HG02981 (cell line): ENCODE measurements around the gene NFU1.

Source experiments
- ATAC-seq: cut with Tn5 transposase; IDR thresholded peaks from one replicate; pipeline ENCODE4 v1.9.1; 2021; ENCODE audit warnings: mild to moderate bottlenecking, moderate library complexity; ENCODE audit not compliant: unreplicated experiment

NFU1 gene

DNA sequence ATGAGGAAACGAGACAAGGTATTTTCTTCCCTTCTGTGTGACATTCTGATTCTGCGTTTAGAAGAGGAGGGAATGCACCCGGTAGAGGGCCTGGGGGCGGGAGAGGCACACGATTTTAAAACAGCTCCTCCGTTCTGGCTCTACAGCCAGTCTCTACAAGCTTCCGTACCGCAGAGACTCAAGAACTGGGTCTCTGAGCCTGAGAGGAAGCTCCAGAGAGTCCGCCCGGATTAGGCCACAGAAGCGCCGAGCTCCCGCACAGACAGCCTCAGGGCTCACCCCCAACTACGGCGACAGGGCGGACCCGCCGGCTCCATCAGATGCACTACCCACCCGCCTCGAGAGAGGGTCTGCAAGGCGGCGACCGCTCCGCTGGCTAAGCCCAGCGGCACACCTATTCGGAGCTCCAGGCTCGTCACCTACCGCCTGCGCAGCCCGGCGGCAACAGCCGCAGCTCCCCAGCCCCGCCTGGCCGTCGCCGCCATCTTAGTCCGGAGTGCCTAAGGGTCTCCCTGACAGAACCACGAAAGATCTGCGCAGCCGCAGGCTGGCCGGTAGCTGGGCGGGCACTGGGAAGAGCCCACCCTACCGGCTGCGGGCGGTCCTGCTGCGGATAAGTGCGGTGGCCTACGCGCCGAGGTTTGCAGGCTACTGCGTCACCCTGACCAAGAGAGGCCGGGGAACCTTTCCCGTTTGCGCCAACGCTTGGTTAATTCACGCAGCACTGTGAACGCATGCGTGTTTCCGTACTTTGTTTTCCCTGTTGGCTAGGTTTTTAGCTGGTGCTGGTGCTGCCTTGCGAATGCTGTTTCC is at the start of gene NFU1:
Gene NFU1, minus strand, starts transcription at position 498 of the 813 bp plus-strand sequence. Its CDS starts 13 bp downstream, at position 485.
- peak; percentile 92 for ATAC-seq

DNA sequence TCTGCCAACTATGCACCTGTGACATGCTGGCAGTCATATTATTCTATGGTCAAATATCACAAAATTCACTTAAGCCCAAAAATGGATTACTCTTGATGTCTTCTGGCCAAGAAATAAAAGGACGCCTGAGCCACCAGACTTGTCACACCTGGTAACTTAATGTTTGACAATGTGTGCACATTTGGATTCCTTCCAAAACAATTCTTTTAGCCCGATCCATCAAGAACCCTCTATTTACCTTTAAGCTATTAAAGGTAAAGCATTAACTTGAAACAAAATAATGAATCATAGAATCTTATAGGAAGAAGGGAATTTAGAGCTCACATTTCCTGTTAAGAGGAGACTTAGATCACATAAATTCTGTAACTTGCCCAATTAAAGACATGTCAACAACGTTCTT is 46.5 kb upstream of the NFU1 start:
- no peak for ATAC-seq

- no peak for ATAC-seq
Measured at GRCh38 chr2:69483024-69483423, 45.8 kb upstream of the NFU1 start.

DNA sequence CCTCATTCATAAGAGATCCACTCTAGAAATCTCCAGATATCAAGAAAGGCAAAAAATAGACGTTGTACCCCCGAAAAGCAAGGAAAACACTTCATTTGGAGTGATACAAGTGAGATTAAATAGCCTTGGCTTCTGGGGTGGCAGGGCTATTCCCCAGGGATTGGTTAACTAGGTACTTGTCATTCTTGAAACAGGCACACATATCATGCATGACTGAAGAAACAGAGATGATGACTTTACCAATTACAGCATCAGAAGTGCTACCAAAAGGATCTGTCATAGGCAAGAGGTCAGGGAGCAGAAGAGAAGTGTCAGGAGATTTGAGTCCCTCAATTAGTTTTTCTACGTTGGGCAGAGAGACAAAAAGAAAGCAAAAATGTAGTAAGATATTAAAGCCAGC is 45.2 kb upstream of the NFU1 start:
- ATAC-seq = no peak

DNA sequence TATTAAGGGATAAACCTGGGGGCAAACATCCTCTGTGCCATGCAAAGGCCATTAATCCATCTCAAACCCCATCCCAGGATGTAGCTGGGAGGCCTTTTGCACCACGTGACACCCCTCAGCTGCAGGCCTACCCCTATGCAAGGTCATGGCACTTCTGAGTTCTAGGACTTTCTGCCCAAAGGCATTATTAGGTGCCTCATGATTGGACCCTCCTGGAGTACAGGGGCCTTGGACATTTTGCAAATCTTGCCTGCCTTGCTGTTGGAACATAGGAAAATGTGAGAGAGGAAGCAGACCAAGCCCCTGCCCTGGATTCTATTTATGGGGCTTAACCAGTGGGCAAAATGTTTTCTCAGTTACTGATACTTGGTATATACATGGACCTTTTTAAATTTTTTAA is 44.2 kb upstream of the NFU1 start:
- no peak for ATAC-seq

DNA sequence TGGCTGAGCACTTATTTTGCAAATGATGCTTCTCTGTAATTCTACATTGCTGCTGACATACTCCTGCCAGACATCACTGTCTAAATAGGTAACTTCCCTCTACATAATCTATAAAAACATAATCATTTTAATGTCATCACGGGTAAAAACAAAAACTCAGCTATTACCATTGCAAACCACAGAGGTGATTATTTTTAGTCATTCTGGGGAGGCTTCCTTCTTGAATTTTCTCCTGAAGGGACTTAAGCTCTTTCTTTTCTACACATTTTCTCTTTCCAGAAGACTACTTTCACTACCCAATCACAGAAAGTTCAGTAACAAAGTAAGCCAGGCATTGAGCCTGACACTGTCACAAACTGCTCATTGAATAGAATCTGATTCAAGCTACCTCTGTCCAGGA is 40.4 kb upstream of the NFU1 start:
- no peak for ATAC-seq

GRCh38 chr2:69474688-69475087 is 37.5 kb upstream of the NFU1 start:
- no peak for ATAC-seq

- ATAC-seq = no peak
Measured at GRCh38 chr2:69471793-69472192, 34.6 kb upstream of the NFU1 start.

GRCh38 chr2:69470911-69471310 is 33.7 kb upstream of the NFU1 start:
- no peak for ATAC-seq

GRCh38 chr2:69469784-69470183 is 32.5 kb upstream of the NFU1 start:
- no peak for ATAC-seq

- no peak for ATAC-seq
Measured at GRCh38 chr2:69469375-69469774, 32.1 kb upstream of the NFU1 start.

DNA sequence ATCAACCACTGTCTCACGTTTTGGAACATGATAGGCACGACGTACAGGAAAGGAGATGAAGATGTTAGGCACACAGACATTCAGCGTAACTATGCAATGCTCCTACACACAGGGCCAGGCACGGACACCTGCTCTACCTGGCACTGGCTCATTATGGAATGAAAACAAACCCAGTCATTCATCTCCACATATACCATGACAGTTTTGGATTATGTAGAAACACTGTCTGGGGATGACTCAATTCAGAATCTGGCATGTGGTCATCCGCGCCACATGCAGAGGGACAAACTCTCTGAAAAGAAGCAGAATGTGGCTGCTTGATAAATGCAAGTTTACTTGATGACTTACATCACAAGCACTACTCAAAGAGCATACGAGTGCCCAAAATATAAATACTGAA is 29.5 kb upstream of the NFU1 start:
- no peak for ATAC-seq

DNA sequence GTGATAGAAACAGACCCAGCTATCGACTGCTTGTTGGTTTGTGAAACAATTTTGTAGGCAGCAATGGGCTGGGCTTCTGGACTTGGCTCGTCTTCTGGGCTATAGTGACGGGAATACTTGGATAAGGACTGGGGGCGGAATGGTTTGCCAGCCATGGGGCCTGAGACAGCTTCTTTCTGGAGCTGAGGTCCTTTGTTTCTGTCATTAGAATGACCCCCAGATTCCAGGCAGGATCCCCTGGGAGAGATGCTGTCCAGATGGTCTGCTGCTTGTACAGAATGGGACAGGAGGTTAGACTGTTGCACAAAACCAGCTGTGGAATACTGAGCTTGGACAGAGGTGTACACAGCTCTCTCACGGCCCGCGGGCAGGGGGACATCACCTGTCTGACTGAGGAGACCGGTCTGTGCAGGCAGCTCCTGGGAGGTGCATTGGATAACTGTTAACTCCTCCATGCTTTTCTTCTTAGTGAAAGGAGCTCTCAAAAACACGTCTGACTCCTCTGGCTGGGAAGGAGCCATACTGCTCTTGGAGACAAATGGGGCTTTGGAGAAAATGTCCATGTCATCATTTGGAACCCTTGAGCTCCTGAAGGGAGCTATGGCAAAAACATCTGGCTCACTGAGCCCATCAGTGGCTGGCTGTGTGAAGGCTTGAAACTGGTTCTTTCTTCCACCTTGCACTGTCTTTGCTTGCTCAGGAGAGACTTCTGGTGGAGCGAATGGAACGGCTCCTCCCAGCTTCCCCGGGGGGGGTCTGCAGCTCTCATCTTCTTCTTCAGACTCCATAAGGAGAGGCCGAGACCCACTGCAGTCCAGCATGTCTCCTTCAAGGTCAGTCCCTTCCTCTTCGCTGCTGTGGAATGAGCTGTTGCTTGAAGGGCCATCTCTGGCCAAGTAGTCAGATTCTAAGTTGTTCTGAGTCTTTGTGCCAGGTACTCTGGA is 28.6 kb upstream of the NFU1 start:
- ATAC-seq = no peak

DNA sequence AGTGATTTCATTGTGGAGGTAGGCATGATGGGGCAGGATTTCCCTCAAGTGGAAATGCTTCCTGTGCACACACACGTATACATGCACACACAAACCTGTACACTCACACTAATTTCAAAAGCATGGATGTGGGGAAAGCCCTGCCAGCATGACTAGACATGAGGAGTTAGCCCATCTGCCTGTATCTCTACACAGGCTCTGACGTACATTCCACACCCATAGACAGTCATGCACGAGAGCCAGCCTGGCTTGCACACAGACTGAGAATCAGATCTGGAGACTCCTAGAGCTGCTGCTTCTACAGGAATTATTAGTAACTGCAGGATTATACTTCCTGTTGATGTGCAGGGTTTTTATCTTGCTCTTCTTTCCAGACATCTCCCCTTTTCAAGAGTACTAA is 27.3 kb upstream of the NFU1 start:
- no peak for ATAC-seq

DNA sequence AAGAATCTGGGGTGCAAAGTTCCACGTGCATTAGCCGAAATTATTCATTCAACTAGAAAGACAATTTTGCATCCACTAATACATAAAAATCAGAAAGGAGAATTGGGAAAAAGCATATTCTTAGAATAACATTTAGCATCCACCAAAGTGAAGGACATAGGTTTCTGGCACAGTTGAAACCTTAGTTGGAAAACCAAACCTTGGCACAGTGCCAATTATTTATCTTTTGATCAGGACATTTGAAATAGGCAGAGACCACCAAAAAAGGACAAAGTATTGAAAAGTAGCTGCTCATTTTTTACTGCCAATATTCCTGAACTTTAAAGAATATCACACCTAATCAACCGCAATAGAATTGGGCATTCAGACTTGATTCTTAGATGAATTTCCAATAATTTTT is 25.5 kb upstream of the NFU1 start:
- no peak for ATAC-seq

DNA sequence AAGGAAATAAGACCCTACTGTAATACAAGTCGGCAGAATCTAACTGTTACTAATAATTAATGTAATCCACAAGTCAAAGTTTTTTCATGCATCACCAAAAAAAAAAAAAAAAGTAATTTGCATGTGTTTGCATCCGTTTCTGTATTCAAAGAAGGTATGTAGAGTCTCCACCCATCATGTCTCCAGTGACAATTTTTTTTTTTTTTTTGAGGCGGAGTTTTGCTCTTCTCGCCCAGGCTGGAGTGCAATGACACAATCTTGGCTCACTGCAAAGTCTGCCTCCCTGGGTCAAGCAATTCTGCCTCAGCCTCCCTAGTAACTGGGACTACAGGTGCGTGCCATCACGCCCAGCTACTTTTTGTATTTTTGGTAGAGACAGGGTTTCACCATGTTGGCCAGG is 24.2 kb upstream of the NFU1 start:
- ATAC-seq = no peak

DNA sequence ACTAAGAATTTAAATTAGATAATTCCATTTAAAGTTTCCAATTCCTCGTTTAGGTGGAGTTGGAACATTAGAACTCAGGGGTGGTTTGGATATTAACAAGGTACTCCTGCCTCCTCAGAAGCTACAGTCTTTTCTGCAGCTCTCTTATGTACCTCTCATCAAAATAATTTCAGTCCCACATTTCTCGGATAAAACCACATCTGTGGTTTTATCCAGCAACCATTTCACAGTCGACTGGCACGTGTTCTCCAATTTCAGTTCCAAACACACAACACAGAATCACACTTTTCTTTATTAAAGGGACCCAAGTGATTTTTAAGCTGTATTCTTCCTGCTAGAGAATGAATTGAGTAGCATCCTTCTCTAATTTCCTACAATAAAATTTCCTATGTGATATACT is 22.7 kb upstream of the NFU1 start:
- no peak for ATAC-seq

DNA sequence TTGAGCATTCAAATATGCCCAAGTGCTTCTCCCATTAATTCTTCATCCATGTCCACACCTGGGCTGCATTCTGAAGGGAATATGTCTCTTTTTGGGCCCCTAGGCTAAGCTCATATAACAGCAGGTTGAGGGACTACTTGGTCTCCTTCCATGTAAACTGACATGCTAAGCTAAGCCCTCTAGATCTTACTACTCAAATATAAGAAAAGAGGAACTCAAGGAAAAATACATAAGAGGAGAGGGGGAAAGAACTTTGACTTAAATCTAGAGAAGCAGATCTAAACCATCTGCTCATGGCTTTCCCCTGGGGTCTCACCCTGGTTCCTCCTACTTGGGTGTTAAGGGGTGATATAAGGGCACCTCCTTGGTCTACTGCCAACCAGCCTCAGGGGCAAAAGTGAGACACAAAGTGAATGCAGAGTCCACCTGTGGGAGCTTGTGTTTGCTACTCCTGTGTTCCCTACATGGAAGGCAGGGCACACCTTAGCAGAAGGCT is 19.8 kb upstream of the NFU1 start:
- no peak for ATAC-seq

DNA sequence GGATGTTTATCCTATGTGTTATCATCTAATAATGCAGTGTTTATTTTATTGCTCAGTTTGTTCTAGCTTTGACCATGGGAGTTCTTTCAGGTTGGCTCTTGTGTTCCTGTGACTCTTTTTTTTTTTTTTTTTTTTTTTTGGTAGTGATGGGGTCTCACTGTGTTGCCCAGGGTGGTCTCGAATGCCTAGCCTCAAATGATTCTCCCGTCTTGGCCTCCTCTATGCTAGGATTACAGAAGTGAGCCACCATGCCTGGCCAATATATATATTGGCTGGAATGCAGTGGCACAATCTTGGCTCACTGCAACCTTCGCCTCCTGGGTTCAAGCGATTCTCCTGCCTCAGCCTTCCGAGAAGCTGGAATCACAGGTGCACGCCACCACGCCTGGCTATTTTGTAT is 18.9 kb upstream of the NFU1 start:
- ATAC-seq = no peak

DNA sequence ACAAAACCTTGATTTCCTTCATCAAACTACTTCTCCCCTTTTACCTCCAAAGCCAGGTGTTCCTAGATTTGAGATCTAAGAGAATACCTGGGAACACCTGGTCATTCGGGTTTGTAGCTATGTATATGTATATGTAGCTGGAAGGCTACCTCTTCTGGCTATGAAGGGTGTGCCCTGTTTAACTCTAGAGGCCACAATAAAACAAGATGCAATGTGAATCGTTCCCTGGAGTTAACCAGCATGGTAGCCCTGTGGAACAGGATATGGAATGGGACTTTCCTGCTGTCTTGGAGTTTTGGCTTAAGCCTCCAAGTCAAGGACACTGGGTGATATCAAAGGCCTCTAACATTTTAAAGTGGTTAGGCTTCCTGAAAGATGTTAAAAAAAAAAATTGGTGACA is 17.7 kb upstream of the NFU1 start:
- ATAC-seq = no peak

DNA sequence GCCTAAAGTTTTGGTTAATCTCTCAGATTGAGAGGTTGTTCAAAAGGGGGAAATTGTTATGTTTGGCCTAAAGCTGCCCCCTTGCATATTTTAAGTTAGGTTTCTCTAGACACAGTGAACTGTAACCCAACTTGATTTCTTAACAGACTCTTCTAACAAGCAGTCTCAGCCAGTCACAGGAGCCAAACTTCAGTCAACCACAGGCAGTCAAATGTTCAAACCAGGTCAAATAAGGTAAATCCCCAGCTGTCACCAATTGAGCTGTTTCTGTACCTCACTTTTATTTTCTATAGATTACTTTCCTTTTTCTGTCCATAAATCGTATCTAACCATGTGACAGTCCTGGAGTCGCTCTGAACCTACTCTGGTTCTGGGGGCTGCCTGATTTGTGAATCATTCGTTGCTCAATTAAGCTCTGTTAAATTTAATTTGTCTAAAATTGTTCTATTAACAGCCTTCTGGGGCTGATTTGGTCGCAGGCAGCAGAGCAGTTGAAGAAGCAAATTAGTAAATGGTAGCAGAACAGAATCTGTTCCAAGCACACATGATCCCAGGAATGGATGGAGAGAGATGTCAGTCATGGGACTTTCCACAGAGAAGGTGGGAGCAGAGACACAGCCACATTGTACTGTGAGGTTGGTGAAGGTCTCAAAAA is 16.4 kb upstream of the NFU1 start:
- ATAC-seq = peak; percentile 83
